IgD-negative memory B cell (primary cell): ENCODE measurements around the gene TMEM130. TPM values are rescaled to one million over a fixed set of nuclear protein-coding genes. Genes with fewer than 3 reads are reported as not detected.
"Not testable (repeated sequence)": the region's sequence is repeated elsewhere in the genome, so short reads cannot be mapped to it uniquely, and the experiment has no call there.

ENCODE experiments used
- H3K27ac Mint-ChIP-seq, 3 donors: one replicate each; pipeline ENCODE4 v1.8.0; 2020 to 2022; ENCODE audit warnings: mild to moderate bottlenecking in 3 of 3, mixed read lengths in 3 of 3, moderate library complexity in 1 of 3
- H3K27me3 Mint-ChIP-seq: one replicate; pipeline ENCODE4 v1.8.0; 2021; ENCODE audit warnings: mixed read lengths
- H3K36me3 Mint-ChIP-seq: one replicate; pipeline ENCODE4 v1.8.0; 2020; ENCODE audit warnings: mild to moderate bottlenecking, mixed read lengths
- H3K4me1 Mint-ChIP-seq, 3 donors: one replicate each; pipeline ENCODE4 v1.8.0; 2020 to 2022; ENCODE audit warnings: mixed read lengths in 3 of 3, mild to moderate bottlenecking in 1 of 3
- H3K4me3 Mint-ChIP-seq, 4 donors: one replicate each; pipeline ENCODE4 v1.8.0; 2020 to 2022; ENCODE audit warnings: mild to moderate bottlenecking in 4 of 4, mixed read lengths in 4 of 4, moderate library complexity in 3 of 4
- H3K9me3 Mint-ChIP-seq, 3 donors: one replicate each; pipeline ENCODE4 v1.8.0; 2020 to 2021; ENCODE audit warnings: mixed read lengths in 3 of 3, mild to moderate bottlenecking in 1 of 3
- polyA plus RNA-seq: library from polyadenylated mRNA; unstranded; fragments of 300-500 nt; fragmentation: Illumina TruSeq; gene quantifications from one replicate; pipeline ENCODE4 v1.2.3, GENCODE V29; 2021

Gene TMEM130
- polyA plus RNA-seq, 1 donor from 2014 or later, result not detected

DNA sequence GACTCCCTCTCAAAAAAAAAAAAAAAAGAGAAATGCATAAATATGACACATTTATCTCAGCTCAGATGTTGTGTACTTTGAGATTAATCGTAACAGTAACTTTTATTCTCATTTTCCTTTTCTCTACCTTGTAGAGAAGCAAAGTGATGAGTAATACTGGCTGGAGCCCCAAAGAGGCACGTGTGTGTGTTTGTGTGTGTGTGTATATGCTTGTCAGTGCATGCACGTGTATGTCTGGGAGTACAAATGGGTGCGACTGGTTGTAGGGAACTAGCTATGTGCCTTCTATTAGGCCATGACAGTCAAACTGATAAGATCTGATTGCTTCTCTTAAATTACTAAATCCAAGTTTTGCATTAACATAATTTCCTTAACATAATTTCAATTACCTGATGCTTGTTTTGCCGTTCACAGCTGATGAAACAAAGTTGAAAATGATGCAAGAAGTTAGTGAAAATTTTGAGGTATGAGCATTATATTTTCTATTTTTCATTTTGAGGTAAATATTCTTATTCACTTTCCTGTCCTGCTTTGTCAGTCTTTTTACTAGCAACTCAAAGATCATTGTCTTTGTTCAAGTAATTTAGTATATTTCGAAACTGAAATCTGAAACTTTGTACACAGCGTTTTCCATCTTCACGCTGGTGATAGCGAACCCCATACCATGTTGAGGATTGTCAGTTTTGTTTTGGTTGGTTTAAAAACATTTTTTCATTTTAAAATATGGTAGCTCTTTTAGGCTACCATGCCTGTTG, 11.9 kb upstream of the TMEM130 start:
- no peaks in the 10 kb centered on the region for H3K9me3 Mint-ChIP-seq
- H3K27ac Mint-ChIP-seq, result peak overlapping the region in 1 of 3 donors; percentile 96
- peak overlapping the region in 2 of 4 donors; percentile 24 to 44 for H3K4me3 Mint-ChIP-seq
- peaks cover 5 to 20% (median 9%) of the 10 kb centered on the region in 3 donors for H3K4me1 Mint-ChIP-seq
- H3K36me3 Mint-ChIP-seq, result peaks cover 3% of the 10 kb centered on the region
- no peaks in the 10 kb centered on the region for H3K27me3 Mint-ChIP-seq

DNA sequence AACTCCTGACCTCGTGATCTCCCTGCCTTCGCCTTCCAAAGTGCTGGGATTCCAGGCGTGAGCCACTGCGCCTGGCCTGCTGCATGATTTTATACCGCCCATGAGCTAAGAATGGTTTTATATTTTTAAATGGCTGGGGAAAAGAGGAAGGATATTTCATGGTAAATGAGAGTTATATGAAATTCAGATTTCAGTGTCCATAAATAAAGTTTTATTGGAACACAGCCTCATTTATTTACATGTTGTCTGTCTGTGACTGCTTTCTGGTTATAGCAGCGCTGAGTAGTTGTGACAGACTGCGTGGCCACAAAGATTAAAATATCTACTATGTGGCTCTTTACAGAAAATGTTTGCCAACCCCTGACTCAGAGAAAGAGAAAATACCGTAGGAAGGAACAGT, 10.7 kb upstream of the TMEM130 start:
- H3K27ac Mint-ChIP-seq, result peak overlapping the region; percentile 85 to 97 (median 96)
- no peaks in the 10 kb centered on the region for H3K9me3 Mint-ChIP-seq
- peaks cover 3% of the 10 kb centered on the region for H3K36me3 Mint-ChIP-seq
- H3K27me3 Mint-ChIP-seq, result no peaks in the 10 kb centered on the region
- peaks cover 5 to 20% (median 9%) of the 10 kb centered on the region in 3 donors for H3K4me1 Mint-ChIP-seq
- H3K4me3 Mint-ChIP-seq, result peak overlapping the region; percentile 90 to 98 (median 94)

DNA sequence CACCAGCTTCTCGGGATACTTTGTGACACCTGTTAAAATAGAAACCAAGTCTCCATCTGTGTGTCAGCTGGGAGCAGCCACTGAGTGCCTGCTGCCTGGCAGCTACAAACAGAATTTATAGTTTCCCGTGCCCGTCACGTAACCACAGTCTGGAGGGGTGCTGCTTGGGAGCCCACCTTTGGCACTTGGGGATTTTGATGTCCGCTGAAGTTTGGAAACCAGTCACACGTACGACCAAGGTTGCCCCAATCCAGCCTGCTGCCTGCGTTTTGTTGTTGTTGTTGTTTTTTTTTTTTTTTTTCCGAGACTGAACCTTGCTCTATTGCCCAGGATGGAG, 10.1 kb upstream of the TMEM130 start:
- Mint-ChIP-seq H3K27me3 (no peaks in the 10 kb centered on the region), H3K27ac (peak overlapping the region; percentile 85 to 97 (median 96)), H3K4me3 (peak overlapping the region; percentile 90 to 98 (median 94)), H3K9me3 (no peaks in the 10 kb centered on the region), H3K36me3 (peaks cover 3% of the 10 kb centered on the region), H3K4me1 (peaks cover 5 to 20% (median 9%) of the 10 kb centered on the region in 3 donors)

DNA sequence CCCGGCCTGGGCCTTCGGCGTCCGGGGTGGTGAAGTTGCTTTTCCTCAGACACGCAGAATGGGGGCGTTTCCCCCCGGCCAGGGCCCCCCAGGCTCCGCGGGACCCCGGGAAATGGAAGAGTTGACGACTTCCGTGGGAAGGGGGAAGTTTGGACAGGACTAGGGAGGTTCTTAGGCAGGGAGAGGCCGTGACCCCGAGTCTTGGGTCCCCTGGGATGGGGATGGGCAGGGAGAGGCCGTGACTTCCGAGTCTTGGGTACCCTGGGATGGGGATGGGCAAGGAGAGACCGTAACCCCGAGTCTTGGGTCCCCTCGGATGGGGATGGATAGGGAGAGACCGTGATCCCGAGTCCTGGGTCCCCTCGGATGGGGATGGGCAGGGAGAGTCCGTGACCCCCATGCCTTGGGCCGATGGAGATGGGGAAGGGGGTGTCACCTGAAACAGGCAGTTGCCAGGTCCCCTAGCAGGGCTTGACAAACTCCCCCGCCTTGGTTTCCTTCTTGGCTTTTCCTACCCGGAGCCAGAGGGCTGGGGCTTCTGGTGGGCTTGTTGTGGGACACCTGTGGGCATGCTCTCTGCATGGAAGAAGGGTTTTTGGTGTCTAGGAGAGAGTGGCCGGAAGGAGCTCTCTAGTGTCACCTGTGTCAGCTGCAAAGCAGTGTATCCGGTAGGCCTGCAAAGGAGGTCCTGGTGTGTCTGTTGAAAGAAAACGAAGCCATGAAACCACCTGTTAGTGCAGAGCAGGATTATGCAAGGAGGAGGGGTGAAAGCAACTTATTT, 9.6 kb upstream of the TMEM130 start:
- Mint-ChIP-seq H3K27me3 (no peaks in the 10 kb centered on the region), H3K9me3 (no peaks in the 10 kb centered on the region), H3K4me3 (peak overlapping the region; percentile 90 to 98 (median 94)), H3K27ac (peak overlapping the region; percentile 85 to 97 (median 96)), H3K4me1 (peaks cover 5 to 20% (median 9%) of the 10 kb centered on the region in 3 donors), H3K36me3 (peaks cover 3% of the 10 kb centered on the region)

DNA sequence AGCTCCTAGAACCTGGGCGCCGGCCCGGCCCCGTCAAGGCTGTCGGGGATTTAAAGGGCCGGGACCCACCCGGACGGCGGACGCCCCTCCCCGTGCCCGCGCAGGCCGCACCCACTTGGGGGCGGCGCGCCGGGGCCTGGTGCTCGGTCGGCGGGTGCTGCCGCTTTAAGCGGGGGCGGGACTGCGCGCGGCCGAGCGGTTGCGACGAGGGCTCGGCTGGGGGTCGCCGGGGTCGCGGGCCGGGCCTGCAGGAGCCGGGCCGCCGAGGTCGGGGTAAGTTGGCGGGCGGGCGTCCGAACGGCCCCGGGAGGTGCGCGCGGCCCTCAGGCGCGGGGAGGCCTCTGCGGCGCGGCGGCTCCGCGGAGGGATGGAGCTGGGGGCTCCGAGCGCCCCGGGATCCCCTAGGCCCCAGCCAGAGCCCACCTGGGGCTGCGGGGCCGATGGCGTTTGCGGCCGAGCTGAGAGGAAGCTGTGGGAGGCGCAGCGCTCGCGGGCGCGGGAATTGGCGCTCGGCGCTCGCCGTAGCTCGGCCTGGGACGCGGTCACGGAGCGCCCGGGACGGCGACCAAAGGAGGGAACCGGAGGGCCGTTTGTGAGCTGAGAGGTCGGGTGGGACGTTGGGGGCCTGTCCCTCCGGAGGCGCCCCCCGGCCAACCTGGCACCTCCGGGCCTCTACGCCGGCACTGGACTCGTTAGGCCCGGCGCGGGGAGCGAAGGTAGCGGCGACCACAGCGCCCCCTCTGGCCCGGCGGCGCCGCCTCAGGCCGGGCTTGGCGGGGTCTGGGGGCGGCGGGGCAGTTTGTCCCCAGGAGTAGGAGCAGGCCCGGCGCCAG, 8.8 kb upstream of the TMEM130 start, which contains the start of gene TRRAP:
Gene TRRAP, plus strand, starts transcription at position 168 of the 833 bp plus-strand sequence. CDS start 2,619 bp downstream, outside the sequence.
- H3K36me3 Mint-ChIP-seq, result peaks cover 3% of the 10 kb centered on the region
- no peaks in the 10 kb centered on the region for H3K27me3 Mint-ChIP-seq

DNA sequence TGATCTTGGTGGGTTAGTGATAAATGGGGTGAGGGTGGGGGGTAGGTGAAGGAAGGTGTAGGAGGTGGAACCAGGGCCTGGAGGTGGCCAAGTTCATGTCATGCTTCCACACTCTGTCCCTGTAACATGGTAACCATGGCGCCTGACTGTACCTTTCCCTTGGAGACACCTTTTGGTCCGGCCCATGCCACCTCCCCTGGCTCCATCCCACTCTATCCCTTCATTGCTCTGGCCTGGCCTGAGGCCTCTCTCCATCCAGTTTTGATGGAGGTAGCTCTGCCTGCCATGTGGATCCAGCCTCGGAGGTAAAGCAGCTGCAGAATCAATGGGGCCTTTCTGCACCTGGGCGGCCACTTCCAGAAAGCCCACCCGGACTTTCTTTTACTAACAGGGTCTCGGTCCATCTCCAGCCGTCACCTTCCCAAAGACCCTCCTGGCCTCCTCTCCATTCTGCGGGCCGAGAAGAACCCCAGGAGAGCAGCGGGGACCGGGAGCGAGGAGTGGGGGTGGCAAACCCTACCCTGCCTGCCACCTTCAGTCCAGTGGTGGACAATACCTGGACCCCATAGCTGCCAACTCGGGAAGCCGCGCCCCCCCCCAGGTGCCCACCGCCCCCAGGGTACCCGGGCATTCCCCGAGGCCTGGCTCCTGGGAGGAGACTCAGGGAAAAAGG, 8.0 kb upstream of the TMEM130 start:
- Mint-ChIP-seq H3K27ac (peak overlapping the region; percentile 31 to 88 (median 47)), H3K4me3 (peak overlapping the region; percentile 67 to 83 (median 78)), H3K27me3 (no peaks in the 10 kb centered on the region), H3K36me3 (peaks cover 2% of the 10 kb centered on the region), H3K9me3 (no peaks in the 10 kb centered on the region), H3K4me1 (peaks cover 5 to 15% (median 7%) of the 10 kb centered on the region in 3 donors)

More for the DNA sequence above, 8.8 kb upstream of the TMEM130 start, which contains the start of gene TRRAP:
- Mint-ChIP-seq H3K4me3 (peak within 1 kb of the TSS; percentile 90 to 98 (median 94)), H3K4me1 (peaks cover 5 to 16% (median 7%) of the 10 kb centered on the region in 3 donors), H3K9me3 (no peaks in the 10 kb centered on the region), H3K27ac (peak within 1 kb of the TSS; percentile 85 to 97 (median 96))

DNA sequence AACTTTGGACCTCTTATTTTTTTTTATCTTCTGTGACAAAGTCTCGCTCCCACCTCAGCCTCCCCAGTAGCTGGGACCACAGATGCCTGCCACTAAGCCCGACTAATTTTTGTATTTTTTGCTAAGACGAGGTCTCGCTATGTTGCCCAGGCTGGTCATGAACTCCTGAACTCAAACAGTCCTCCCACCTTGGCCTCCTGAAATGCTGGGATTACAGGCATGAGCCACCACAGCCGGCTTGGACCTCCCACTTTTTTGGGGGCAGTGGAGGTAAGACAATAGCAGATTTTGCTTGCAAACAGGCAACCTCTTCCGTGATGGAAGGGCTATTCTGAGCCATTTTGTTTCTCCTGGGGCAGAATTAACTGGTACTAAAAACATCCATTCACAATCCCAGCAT, 7.3 kb upstream of the TMEM130 start:
- Mint-ChIP-seq H3K4me3 (peak overlapping the region; percentile 29 to 83 (median 73)), H3K27me3 (no peaks in the 10 kb centered on the region), H3K9me3 (no peaks in the 10 kb centered on the region), H3K4me1 (peaks cover 5 to 15% (median 7%) of the 10 kb centered on the region in 3 donors), H3K36me3 (no peaks in the 10 kb centered on the region), H3K27ac (peak overlapping the region in 2 of 3 donors; percentile 47 to 88)

DNA sequence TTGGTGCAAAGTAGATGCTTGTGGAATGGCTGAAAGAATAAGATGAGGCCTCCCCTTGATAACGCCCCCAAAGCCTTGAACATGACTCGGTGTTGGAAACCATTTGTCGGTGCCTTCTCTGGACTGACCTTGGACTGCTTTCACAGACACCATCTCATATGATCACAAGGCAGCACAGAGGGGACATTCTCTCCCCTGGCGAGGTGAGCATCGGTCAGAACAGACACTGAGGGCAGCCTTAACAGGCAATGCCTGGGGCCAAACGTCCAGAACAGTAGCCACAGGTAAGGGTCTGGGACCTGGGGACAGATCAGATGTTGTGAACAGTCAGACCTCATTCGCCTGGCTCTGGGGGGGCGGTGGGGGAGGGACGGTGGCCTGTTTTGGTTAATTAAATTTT, 5.7 kb upstream of the TMEM130 start:
- peaks cover under 1% of the 10 kb centered on the region for H3K27me3 Mint-ChIP-seq
- no peaks in the 10 kb centered on the region for H3K36me3 Mint-ChIP-seq
- H3K4me3 Mint-ChIP-seq, result peak overlapping the region in 1 of 4 donors; percentile 64
- peaks cover 6 to 9% (median 8%) of the 10 kb centered on the region in 3 donors for H3K4me1 Mint-ChIP-seq
- peak overlapping the region in 1 of 3 donors; percentile 81 for H3K27ac Mint-ChIP-seq
- no peaks in the 10 kb centered on the region for H3K9me3 Mint-ChIP-seq

DNA sequence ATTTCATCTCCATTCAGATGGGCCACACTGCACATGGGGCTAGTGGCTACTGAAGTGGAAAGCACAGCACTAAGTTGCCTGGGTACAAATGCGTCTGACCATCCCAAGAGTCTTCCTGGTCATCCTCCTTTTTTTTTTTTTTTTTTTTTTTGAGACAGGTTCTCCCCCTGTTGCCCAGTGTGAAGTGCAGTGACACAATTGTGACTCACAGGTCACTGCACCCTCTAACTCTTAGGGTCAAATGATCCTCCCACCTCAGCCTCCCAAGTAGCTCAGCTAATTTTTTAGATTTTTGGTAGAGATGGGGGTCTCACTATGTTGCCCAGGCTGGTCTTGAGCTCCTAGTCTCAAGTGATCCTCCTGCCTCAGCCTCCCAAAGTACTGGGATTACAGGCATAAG, 5.1 kb upstream of the TMEM130 start:
- no peaks in the 10 kb centered on the region for H3K9me3 Mint-ChIP-seq
- H3K4me3 Mint-ChIP-seq, result peak overlapping the region in 1 of 4 donors; percentile 64
- H3K27ac Mint-ChIP-seq, result peak overlapping the region in 1 of 3 donors; percentile 14
- peaks cover 7 to 10% (median 7%) of the 10 kb centered on the region in 3 donors for H3K4me1 Mint-ChIP-seq
- H3K27me3 Mint-ChIP-seq, result peaks cover 3% of the 10 kb centered on the region
- no peaks in the 10 kb centered on the region for H3K36me3 Mint-ChIP-seq

DNA sequence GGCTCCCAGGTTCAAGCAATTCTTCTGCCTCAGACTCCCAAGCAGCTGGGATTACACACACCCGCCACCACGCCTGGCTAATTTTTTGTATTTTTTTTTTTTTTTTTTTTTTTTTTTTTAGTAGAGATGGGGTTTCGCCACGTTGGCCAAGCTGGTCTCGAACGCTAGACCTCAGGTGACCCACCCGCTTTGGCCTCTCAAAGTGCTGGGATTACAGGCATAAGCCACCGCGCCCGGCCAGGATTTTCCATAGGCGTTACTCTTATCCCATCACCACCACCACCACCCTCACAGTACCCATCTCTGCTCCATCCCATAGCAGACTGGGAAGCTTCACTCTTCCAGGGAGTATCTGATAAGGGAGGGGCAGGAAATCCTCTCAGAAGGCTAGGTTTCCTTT, 3.8 kb upstream of the TMEM130 start:
- not testable (repeated sequence) for H3K4me1 Mint-ChIP-seq, H3K36me3 Mint-ChIP-seq, H3K27me3 Mint-ChIP-seq, H3K9me3 Mint-ChIP-seq
- peak overlapping the region in 1 of 3 donors; percentile 39 for H3K27ac Mint-ChIP-seq
- peak overlapping the region in 1 of 4 donors; percentile 64 for H3K4me3 Mint-ChIP-seq

DNA sequence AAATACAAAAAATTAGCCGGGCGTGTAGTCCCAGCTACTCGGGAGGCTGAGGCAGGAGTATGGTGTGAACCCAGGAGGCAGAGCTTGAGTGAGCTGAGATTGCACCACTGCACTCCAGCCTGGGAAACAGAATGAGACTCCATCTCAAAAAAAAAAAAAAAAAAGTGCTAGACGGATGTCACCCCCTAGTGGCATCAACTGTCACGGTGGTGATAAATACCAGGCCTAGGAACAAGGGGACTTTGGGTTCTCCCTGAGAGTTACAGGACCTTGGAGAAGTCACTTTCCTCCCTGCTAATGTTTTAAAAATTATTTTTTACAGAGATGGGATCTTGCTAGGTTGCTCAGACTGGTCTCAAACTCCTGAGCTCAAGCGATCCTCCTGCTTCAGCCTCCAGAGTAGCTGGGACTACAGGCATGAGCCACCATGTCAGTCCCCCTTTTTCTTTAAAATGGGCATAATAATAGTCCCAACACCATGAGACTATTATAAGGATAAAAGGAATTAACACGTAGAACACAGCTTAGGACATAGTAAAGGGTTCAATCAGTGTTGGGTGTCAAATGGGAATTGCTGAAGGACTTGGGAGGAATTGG, 2.6 kb upstream of the TMEM130 start:
- Mint-ChIP-seq H3K4me1 (peaks cover 3 to 4% (median 3%) of the 10 kb centered on the region in 3 donors), H3K4me3 (peak overlapping the region in 1 of 4 donors; percentile 42), H3K9me3 (no peaks in the 10 kb centered on the region), H3K27me3 (peaks cover 3% of the 10 kb centered on the region), H3K27ac (no peak overlapping the region), H3K36me3 (no peaks in the 10 kb centered on the region)

DNA sequence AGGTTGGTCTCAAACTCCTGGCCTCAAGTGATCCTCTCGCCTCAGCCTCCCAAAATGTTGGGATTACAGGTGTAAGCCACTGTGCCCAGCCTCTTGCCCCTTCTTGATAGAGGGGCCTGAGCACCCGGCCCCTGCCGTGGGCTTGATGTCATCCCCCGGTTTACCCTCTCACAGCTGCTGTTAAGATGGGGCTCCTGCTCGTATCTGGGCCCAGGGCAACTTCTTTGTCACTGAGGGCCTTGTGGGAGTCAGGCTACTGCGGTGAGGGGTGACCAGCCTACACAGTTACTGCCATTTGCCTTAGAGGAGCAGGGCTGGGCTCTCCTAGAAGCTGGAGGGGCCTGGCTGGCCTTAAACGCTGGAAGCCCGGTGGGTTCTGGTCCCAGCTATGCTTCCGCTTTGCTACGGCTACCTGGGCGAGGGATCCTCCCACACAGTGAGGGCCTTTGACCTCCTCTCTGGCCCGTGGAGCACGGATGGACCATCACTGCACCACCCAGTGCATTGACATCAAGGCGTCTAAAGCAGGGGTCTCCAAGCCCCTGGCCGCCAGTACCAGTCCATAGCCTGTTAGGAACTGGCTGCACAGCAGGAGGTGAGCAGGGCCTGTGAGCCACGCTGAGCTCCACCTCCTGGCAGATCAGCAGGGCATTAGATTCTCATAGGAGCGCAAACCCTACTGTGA, 1.1 kb upstream of the TMEM130 start:
- Mint-ChIP-seq H3K4me3 (peak overlapping the region; percentile 32 to 96 (median 84)), H3K4me1 (peaks cover 3 to 4% (median 3%) of the 10 kb centered on the region in 3 donors), H3K27ac (peak overlapping the region in 1 of 3 donors; percentile 21), H3K27me3 (peaks cover 3% of the 10 kb centered on the region), H3K9me3 (no peaks in the 10 kb centered on the region), H3K36me3 (no peaks in the 10 kb centered on the region)

DNA sequence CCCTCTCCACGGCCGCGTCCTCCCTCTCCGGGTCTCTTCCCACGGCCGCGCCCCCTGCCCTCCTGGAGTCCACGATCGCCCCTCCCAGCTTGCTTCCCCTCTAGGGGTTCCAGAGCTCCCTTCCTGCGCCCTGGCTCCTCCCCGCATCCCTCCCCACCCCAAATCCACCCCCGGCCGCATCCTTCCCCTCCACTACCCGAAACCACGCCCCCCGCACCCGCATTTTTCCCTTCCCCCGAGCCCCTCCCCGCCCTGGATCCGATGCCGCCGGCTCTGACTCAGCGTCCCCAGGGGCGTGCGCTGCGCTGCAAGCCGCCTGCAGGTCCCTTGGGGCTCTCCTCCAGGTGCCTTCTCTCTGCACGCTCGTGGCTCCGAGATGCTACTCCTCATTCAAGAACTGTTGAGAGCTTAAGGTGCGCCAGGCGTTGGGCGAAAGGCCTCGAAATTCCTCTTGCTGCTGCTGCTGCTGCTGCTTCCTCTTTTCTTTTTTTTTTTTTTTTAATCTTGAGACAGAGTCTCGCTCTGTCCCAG, 372 bp upstream of the TMEM130 start:
- peaks cover 5% of the 10 kb centered on the region for H3K27me3 Mint-ChIP-seq
- no peaks in the 10 kb centered on the region for H3K9me3 Mint-ChIP-seq
- H3K36me3 Mint-ChIP-seq, result no peaks in the 10 kb centered on the region
- H3K4me3 Mint-ChIP-seq, result peak overlapping the region; percentile 84 to 96 (median 89)
- H3K27ac Mint-ChIP-seq, result peak overlapping the region in 1 of 3 donors; percentile 21
- H3K4me1 Mint-ChIP-seq, result peaks cover 3 to 4% (median 3%) of the 10 kb centered on the region in 3 donors
